ENCODE results near the gene PDPR.
"Not testable (repeated sequence)": the region's sequence is repeated elsewhere in the genome, so short reads cannot be mapped to it uniquely, and the experiment has no call there.

GRCh38 chr16:70079081-70079480, 35.1 kb upstream of the PDPR start:
- TF ChIP-seq, protein P1, sequence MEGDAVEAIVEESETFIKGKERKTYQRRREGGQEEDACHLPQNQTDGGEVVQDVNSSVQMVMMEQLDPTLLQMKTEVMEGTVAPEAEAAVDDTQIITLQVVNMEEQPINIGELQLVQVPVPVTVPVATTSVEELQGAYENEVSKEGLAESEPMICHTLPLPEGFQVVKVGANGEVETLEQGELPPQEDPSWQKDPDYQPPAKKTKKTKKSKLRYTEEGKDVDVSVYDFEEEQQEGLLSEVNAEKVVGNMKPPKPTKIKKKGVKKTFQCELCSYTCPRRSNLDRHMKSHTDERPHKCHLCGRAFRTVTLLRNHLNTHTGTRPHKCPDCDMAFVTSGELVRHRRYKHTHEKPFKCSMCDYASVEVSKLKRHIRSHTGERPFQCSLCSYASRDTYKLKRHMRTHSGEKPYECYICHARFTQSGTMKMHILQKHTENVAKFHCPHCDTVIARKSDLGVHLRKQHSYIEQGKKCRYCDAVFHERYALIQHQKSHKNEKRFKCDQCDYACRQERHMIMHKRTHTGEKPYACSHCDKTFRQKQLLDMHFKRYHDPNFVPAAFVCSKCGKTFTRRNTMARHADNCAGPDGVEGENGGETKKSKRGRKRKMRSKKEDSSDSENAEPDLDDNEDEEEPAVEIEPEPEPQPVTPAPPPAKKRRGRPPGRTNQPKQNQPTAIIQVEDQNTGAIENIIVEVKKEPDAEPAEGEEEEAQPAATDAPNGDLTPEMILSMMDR (IDR thresholded peaks at IDR 0.05): not testable (repeated sequence)
- not testable (repeated sequence) for TF ChIP-seq EP300 (IDR thresholded peaks at IDR 0.05; ENCODE audit: low read depth); POLR2AphosphoS5 (IDR thresholded peaks at IDR 0.05)
